IMR-90 (cell line): Measurements from ENCODE around the gene VSIG10L2. TPM values are rescaled to one million over a fixed set of nuclear protein-coding genes. Genes with fewer than 3 reads are reported as not detected.

Experiments
- ATAC-seq: fragments of 200-7000 bp; cut with Tn5 transposase; 2 replicates; pipeline ENCODE4 v1.9.1; 2020; ENCODE audit warnings: low read depth, mild to moderate bottlenecking, moderate library complexity
- BruUV-seq: library from RNA; stranded (reverse); fragments of 400-500 nt; replicated peaks from 2 replicates; lab custom pipeline; 2021; lab: Mats Ljungman, UMichigan
- CTCF ChIA-PET: fragments of 300-600 bp; formaldehyde crosslinking; extraction: SDS; loops from one replicate; lab custom pipeline; 2021; ENCODE audit warnings: antibody characterized with exemption; lab: Yijun Ruan, JAX
- POLR2A ChIA-PET: fragments of 300-600 bp; sonication (Branson Sonifier 250); formaldehyde crosslinking; loops from one replicate; lab custom pipeline; 2022; ENCODE audit warnings: antibody characterized with exemption; ENCODE audit not compliant: unreplicated experiment; lab: Charles Lee
- DNase-seq: peaks from one replicate; pipeline ENCODE4 v3.0.0; 2013
- H2AFZ ChIP-seq: replicated peaks from 2 replicates; pipeline ENCODE3; 2013; ENCODE audit warnings: low read length, mild to moderate bottlenecking; ENCODE audit not compliant: poor library complexity
- H2AK5ac ChIP-seq: 2 replicates; pipeline ENCODE4 v1.6.1; 2013; ENCODE audit warnings: low read depth, low read length, inconsistent platforms
- H2AK9ac ChIP-seq: replicated peaks from 2 replicates; pipeline ENCODE3; 2013; ENCODE audit warnings: mild to moderate bottlenecking, low read depth, low read length, moderate library complexity; ENCODE audit not compliant: poor library complexity
- H2BK120ac ChIP-seq: 2 replicates; pipeline ENCODE4 v1.6.1; 2013; ENCODE audit warnings: low read depth, low read length, inconsistent platforms
- H2BK15ac ChIP-seq: 3 replicates; pipeline ENCODE4 v1.6.1; 2013; ENCODE audit warnings: low read depth, low read length, inconsistent platforms
- H2BK20ac ChIP-seq: 2 replicates; pipeline ENCODE4 v1.6.1; 2013; ENCODE audit warnings: low read depth, mild to moderate bottlenecking, inconsistent platforms, low read length, moderate library complexity
- H2BK5ac ChIP-seq: 2 replicates; pipeline ENCODE4 v1.6.1; 2013; ENCODE audit warnings: mild to moderate bottlenecking, low read depth, low read length, inconsistent platforms; ENCODE audit not compliant: poor library complexity, severe bottlenecking
- H3K14ac ChIP-seq: replicated peaks from 2 replicates; pipeline ENCODE4 v1.6.1; 2013; ENCODE audit warnings: low read depth, low read length, inconsistent platforms
- H3K18ac ChIP-seq: 2 replicates; pipeline ENCODE4 v1.6.1; 2013; ENCODE audit warnings: low read depth, low read length, control low read depth
- H3K23ac ChIP-seq: 2 replicates; pipeline ENCODE4 v1.6.1; 2013; ENCODE audit warnings: low read depth, low read length, inconsistent platforms
- H3K27ac ChIP-seq: 2 replicates; pipeline ENCODE4 v1.5.1; 2013; ENCODE audit warnings: mild to moderate bottlenecking, control low read depth, low read length; ENCODE audit not compliant: insufficient read depth
- H3K27me3 ChIP-seq: 2 replicates; pipeline ENCODE4 v1.6.1; 2013; ENCODE audit warnings: low read length; ENCODE audit not compliant: control insufficient read depth, insufficient read depth
- H3K36me3 ChIP-seq: 2 replicates; pipeline ENCODE4 v1.6.1; 2013; ENCODE audit warnings: low read length, mixed read lengths; ENCODE audit not compliant: control insufficient read depth, insufficient read depth
- H3K4ac ChIP-seq: 2 replicates; pipeline ENCODE4 v1.6.1; 2013; ENCODE audit warnings: low read depth, low read length, inconsistent platforms
- H3K4me1 ChIP-seq: 2 replicates; pipeline ENCODE4 v1.6.1; 2013; ENCODE audit warnings: low read length, mixed read lengths; ENCODE audit not compliant: control insufficient read depth, insufficient read depth
- H3K4me2 ChIP-seq: 2 replicates; pipeline ENCODE4 v1.6.1; 2013; ENCODE audit warnings: low read depth, mild to moderate bottlenecking, control low read depth, low read length, moderate library complexity
- H3K4me3 ChIP-seq: 2 replicates; pipeline ENCODE4 v1.5.1; 2013; ENCODE audit warnings: low read depth, mild to moderate bottlenecking, control low read depth, low read length, moderate library complexity; ENCODE audit not compliant: insufficient read depth
- H3K56ac ChIP-seq: 2 replicates; pipeline ENCODE4 v1.6.1; 2013; ENCODE audit warnings: low read length, inconsistent platforms; ENCODE audit not compliant: insufficient read depth; ENCODE audit errors: extremely low read depth
- H3K79me1 ChIP-seq, 2 experiments: 2 replicates each; pipeline ENCODE4 v1.6.1; 2013; ENCODE audit warnings: low read length in 2 of 2, inconsistent platforms in 1 of 2, low read depth in 1 of 2
- H3K9ac ChIP-seq: 2 replicates; pipeline ENCODE4 v1.6.1; 2013; ENCODE audit warnings: low read depth, low read length, control low read depth
- H3K9me1 ChIP-seq: 2 replicates; pipeline ENCODE4 v1.6.1; 2013; ENCODE audit warnings: low read length, inconsistent platforms; ENCODE audit not compliant: insufficient read depth
- H3K9me3 ChIP-seq: 2 replicates; pipeline ENCODE4 v1.6.1; 2013; ENCODE audit warnings: low read length; ENCODE audit not compliant: control insufficient read depth, insufficient read depth
- H4K20me1 ChIP-seq: 2 replicates; pipeline ENCODE4 v1.6.1; 2013; ENCODE audit warnings: low read length, inconsistent platforms; ENCODE audit not compliant: insufficient read depth
- H4K5ac ChIP-seq: 2 replicates; pipeline ENCODE4 v1.6.1; 2013; ENCODE audit warnings: mild to moderate bottlenecking, low read depth, low read length, control low read depth
- H4K8ac ChIP-seq, 2 experiments: 2 replicates each; pipeline ENCODE4 v1.6.1; 2013; ENCODE audit warnings: low read depth in 2 of 2, low read length in 2 of 2, control low read depth in 1 of 2, inconsistent platforms in 1 of 2
- H4K91ac ChIP-seq: 2 replicates; pipeline ENCODE4 v1.6.1; 2013; ENCODE audit warnings: low read depth, low read length, inconsistent platforms; ENCODE audit not compliant: insufficient read depth
- BHLHE40 ChIP-seq: fragments of 150-350 bp; IDR thresholded peaks from 2 replicates; pipeline ENCODE4 v1.6.1; 2016; ENCODE audit warnings: mild to moderate bottlenecking, low read depth, low read length
- CEBPB ChIP-seq: IDR thresholded peaks from 2 replicates; pipeline ENCODE4 v1.6.1; 2012; ENCODE audit warnings: low read depth, low read length, improper control_type of control experiment
- CHD1 ChIP-seq: IDR thresholded peaks from 2 replicates; pipeline ENCODE4 v1.6.1; 2012; ENCODE audit warnings: low read depth, low read length, improper control_type of control experiment
- CTCF ChIP-seq: conservative IDR thresholded peaks from 2 replicates; pipeline ENCODE4 v1.5.1; 2012; ENCODE audit warnings: mild to moderate bottlenecking, low read depth, low read length, improper control_type of control experiment
- ELK1 ChIP-seq: fragments of 150-350 bp; IDR thresholded peaks from 2 replicates; pipeline ENCODE4 v1.6.1; 2016; ENCODE audit warnings: low read depth, mild to moderate bottlenecking, low read length, moderate library complexity, borderline replicate concordance
- FOS ChIP-seq: fragments of 150-350 bp; IDR thresholded peaks from 2 replicates; pipeline ENCODE4 v1.6.1; 2016; ENCODE audit warnings: low read depth, low read length
- MAFK ChIP-seq: IDR thresholded peaks from 2 replicates; pipeline ENCODE4 v1.6.1; 2012; ENCODE audit warnings: low read depth, low read length, improper control_type of control experiment
- MAZ ChIP-seq: IDR thresholded peaks from 2 replicates; pipeline ENCODE4 v1.6.1; 2012; ENCODE audit warnings: low read depth, mild to moderate bottlenecking, low read length, improper control_type of control experiment, moderate library complexity, borderline replicate concordance
- MXI1 ChIP-seq: IDR thresholded peaks from 2 replicates; pipeline ENCODE4 v1.6.1; 2012; ENCODE audit warnings: low read depth, mild to moderate bottlenecking, low read length, moderate library complexity, borderline replicate concordance
- NFE2L2 ChIP-seq: fragments of 150-350 bp; IDR thresholded peaks from 2 replicates; pipeline ENCODE4 v1.6.1; 2016; ENCODE audit warnings: low read depth, mild to moderate bottlenecking, low read length
- POLR2A ChIP-seq: IDR thresholded peaks from 2 replicates; pipeline ENCODE4 v1.6.1; 2012; ENCODE audit warnings: mild to moderate bottlenecking, low read depth, low read length
- RAD21 ChIP-seq: IDR thresholded peaks from 2 replicates; pipeline ENCODE4 v1.6.1; 2012; ENCODE audit warnings: low read length, improper control_type of control experiment
- RCOR1 ChIP-seq: IDR thresholded peaks from 2 replicates; pipeline ENCODE4 v1.6.1; 2012; ENCODE audit warnings: mild to moderate bottlenecking, low read length, improper control_type of control experiment; ENCODE audit not compliant: insufficient replicate concordance
- RFX5 ChIP-seq: IDR thresholded peaks from 2 replicates; pipeline ENCODE4 v1.8.0; 2012; ENCODE audit warnings: low read depth, mild to moderate bottlenecking, low read length, moderate library complexity
- SMC3 ChIP-seq: fragments of 150-350 bp; IDR thresholded peaks from 2 replicates; pipeline ENCODE4 v1.6.1; 2016; ENCODE audit warnings: low read depth, mild to moderate bottlenecking, antibody characterized with exemption, low read length, moderate library complexity
- WGBS, 2 experiments: methylation state at CpG; one replicate each; pipeline versions ENCODE4 v1.1.5 to v1.1.7; 2013; ENCODE audit warnings: missing lambda C conversion rate in 2 of 2; ENCODE audit not compliant: insufficient read length in 1 of 2; ENCODE audit errors: extremely low coverage in 2 of 2; 5-methylcytosine and 5-hydroxymethylcytosine counted together
- dilution Hi-C: fragments of 300-500 bp; cut with HindIII; formaldehyde crosslinking; loops from one replicate; pipeline ENCODE4 v1.14.3; 2018; ENCODE audit warnings: low sequenced_read_pairs; ENCODE audit not compliant: unreplicated experiment
- in situ Hi-C: fragments of 300-500 bp; cut with MboI; formaldehyde crosslinking; loops from 3 replicates; pipeline ENCODE4 v1.14.3; 2019; ENCODE audit warnings: low sequenced_read_pairs, inconsistent platforms, mixed read lengths
- intact Hi-C: fragments of 100-400 bp; cut with micrococcal nuclease; formaldehyde crosslinking; loops from 2 replicates; pipeline ENCODE4 v1.10.0; 2022
- polyA plus RNA-seq, 3 experiments: library from polyadenylated mRNA; depleted of rRNA; stranded (reverse); fragments of >200 nt; gene quantifications; 2 replicates each; pipeline ENCODE4 v1.2.3, GENCODE V29; 2012; ENCODE audit warnings: low replicate concordance in 1 of 3
- total RNA-seq: library from RNA; depleted of rRNA; stranded (reverse); fragments of >200 nt; gene quantifications from 2 replicates; pipeline ENCODE4 v1.2.3, GENCODE V29; 2012
- TF ChIP-seq, protein P1 (sequence below): fragments of 150-350 bp; IDR thresholded peaks from 2 replicates; pipeline ENCODE4 v1.6.1; 2017; ENCODE audit warnings: mild to moderate bottlenecking, antibody characterized with exemption, low read length, low read depth

Gene VSIG10L2
- total and polyA plus RNA-seq, 2 of the 4 experiments (the other 2 are of a cell fraction): under 0.01 TPM; not detected in 1

DNA sequence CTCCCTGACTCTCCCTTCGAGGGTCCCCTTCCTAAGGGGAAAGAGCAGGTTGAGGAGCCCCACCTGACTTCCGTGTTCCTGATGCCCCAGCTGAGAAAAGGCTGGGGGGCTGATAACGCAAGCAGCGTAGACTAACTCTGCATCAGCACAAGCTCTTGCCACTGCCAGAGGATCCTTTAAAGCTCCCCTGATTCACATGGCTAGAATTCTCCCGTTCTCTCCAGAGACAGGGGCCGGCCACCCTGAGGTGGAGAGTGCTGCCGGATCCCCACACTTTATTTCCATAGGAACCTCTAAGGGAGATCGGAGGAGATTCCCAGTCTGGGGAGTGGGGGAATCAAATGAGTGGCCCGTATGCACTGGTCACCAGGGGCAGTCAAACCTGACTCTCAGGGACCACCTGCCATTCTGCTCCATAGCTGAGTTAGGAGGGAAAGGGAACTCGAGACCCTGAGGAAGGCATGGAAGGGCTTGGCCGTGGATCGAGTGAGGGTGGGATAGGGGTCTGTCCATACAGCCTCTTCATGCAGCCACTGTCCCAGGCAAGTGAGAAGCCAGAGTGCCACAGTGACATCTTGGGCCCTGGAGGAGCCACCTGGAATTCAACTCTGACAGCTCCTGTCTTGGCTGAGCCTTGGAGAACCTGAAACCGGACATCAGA is 1.4 kb upstream of the VSIG10L2 start:
- no peak overlapping the region for H2AFZ ChIP-seq
- CTCF ChIA-PET: no interaction called here
- in situ Hi-C loops (no loop called here), intact Hi-C loops (no loop called here), dilution Hi-C loops (no loop called here)
- H3K18ac ChIP-seq: no peak overlapping the region
- H3K27me3 ChIP-seq: peaks cover 20% of the 10 kb centered on the region; the same call in 1 of the 2 replicates
- no peak overlapping the region for H2BK20ac ChIP-seq
- H3K56ac ChIP-seq: no peak overlapping the region
- H2BK120ac ChIP-seq: no peak overlapping the region
- H3K4me2 ChIP-seq: no peak overlapping the region
- no peaks in the 10 kb centered on the region for H4K20me1 ChIP-seq
- H3K27ac ChIP-seq: no peak overlapping the region
- no peaks in the 10 kb centered on the region for H3K79me1 ChIP-seq
- no peak overlapping the region for H4K8ac ChIP-seq
- H3K36me3 ChIP-seq: no peaks in the 10 kb centered on the region
- H3K9ac ChIP-seq: no peak overlapping the region
- no peak overlapping the region for H2AK9ac ChIP-seq
- BruUV-seq: no TSS peak
- DNase-seq: no peak
- no peaks in the 10 kb centered on the region for H3K9me3 ChIP-seq
- no peak overlapping the region for H2BK5ac ChIP-seq
- H3K4me3 ChIP-seq: no peak overlapping the region
- no peak overlapping the region for H2BK15ac ChIP-seq
- no peak overlapping the region for H4K5ac ChIP-seq
- no peak for ATAC-seq
- no peaks in the 10 kb centered on the region for H3K9me1 ChIP-seq
- H4K91ac ChIP-seq: no peak overlapping the region
- 35% methylated on average over 4 of the region's 13 CpGs; no CpG with 5 or more reads in 1 of the 2 experiments for WGBS, 2 experiments
- POLR2A ChIA-PET: no interaction called here
- no peaks in the 10 kb centered on the region for H3K4me1 ChIP-seq
- no peak overlapping the region for H3K23ac ChIP-seq
- no peak for TF ChIP-seq SMC3
- TF ChIP-seq MAZ: no peak
- no peak for TF ChIP-seq CEBPB
- TF ChIP-seq CTCF: no peak
- TF ChIP-seq ELK1: no peak
- no peak for TF ChIP-seq CHD1
- no peak for TF ChIP-seq MAFK
- TF ChIP-seq FOS: no peak
- no peak for TF ChIP-seq RCOR1
- no peak for TF ChIP-seq RAD21
- no peak for TF ChIP-seq POLR2A
- TF ChIP-seq NFE2L2: no peak
- TF ChIP-seq RFX5: no peak
- no peak for TF ChIP-seq BHLHE40
- no peak for TF ChIP-seq MXI1
- TF ChIP-seq, protein P1, sequence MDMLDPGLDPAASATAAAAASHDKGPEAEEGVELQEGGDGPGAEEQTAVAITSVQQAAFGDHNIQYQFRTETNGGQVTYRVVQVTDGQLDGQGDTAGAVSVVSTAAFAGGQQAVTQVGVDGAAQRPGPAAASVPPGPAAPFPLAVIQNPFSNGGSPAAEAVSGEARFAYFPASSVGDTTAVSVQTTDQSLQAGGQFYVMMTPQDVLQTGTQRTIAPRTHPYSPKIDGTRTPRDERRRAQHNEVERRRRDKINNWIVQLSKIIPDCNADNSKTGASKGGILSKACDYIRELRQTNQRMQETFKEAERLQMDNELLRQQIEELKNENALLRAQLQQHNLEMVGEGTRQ: no peak
- H3K14ac ChIP-seq: no peak overlapping the region
- no peak overlapping the region for H2AK5ac ChIP-seq
- H3K4ac ChIP-seq: no peak overlapping the region
